ENCODE data around the gene AMDHD1.

Gene AMDHD1, protein sequence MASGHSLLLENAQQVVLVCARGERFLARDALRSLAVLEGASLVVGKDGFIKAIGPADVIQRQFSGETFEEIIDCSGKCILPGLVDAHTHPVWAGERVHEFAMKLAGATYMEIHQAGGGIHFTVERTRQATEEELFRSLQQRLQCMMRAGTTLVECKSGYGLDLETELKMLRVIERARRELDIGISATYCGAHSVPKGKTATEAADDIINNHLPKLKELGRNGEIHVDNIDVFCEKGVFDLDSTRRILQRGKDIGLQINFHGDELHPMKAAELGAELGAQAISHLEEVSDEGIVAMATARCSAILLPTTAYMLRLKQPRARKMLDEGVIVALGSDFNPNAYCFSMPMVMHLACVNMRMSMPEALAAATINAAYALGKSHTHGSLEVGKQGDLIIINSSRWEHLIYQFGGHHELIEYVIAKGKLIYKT

GRCh38 chr12:95943330-95943842 is at the start of gene AMDHD1:
AMDHD1 (plus strand) TSS chr12:95943331; CDS start chr12:95943399, 68 bp downstream.
- TF ChIP-seq CTCF (IDR thresholded peaks at IDR 0.05; ENCODE audit: unreplicated experiment in 3 of 3) = peak in 1 of 3 experiments; percentile 31
- Mint-ChIP-seq H3K27ac (peak within 1 kb of the TSS in 2 of 3 experiments; percentile 61 to 64), H3K36me3 (ENCODE audit: low read depth) (no peaks in the 10 kb centered on the region), H3K9me3 (no peaks in the 10 kb centered on the region), H3K4me3 (peak within 1 kb of the TSS; percentile 89 to 93 (median 92)), H3K4me1 (no peaks in the 10 kb centered on the region), H3K27me3 (ENCODE audit: low read depth) (peaks cover 23% of the 10 kb centered on the region)

DNA sequence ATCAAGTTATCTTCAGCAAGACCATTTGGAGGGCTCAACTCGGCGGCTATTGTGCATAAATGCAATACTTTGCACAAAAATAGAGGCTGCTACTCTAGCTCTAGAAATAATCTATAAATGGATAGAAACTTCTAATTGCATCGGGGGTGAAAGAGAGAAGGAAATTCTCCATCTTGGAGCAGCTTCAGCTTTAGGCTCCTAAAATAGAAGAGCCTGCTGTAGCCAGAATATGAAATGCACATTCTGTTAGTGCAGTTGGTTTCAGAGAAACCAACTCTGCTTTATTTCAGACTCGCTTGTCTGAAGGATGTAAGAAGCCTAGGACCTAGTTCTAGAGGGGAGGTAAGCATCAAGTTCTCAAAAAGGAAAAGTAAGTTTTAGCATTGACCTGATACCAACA is 46.3 kb upstream of the AMDHD1 start:
- Mint-ChIP-seq H3K4me3 (no peak overlapping the region), H3K36me3 (ENCODE audit: low read depth) (no peaks in the 10 kb centered on the region), H3K9me3 (no peaks in the 10 kb centered on the region)

GRCh38 chr12:95898081-95898480 is 45.0 kb upstream of the AMDHD1 start:
- H3K27me3 Mint-ChIP-seq (ENCODE audit: low read depth) = no peaks in the 10 kb centered on the region
- H3K4me3 Mint-ChIP-seq = no peak overlapping the region
- H3K36me3 Mint-ChIP-seq (ENCODE audit: low read depth) = no peaks in the 10 kb centered on the region
- H3K4me1 Mint-ChIP-seq = no peaks in the 10 kb centered on the region
- H3K9me3 Mint-ChIP-seq = no peaks in the 10 kb centered on the region
- H3K27ac Mint-ChIP-seq = no peak overlapping the region
- no peak for TF ChIP-seq CTCF (IDR thresholded peaks at IDR 0.05; ENCODE audit: unreplicated experiment in 3 of 3)

More for the DNA sequence above, 46.3 kb upstream of the AMDHD1 start:
- Mint-ChIP-seq H3K27ac (no peak overlapping the region), H3K27me3 (ENCODE audit: low read depth) (no peaks in the 10 kb centered on the region), H3K4me1 (no peaks in the 10 kb centered on the region)
- no peak for TF ChIP-seq CTCF (IDR thresholded peaks at IDR 0.05; ENCODE audit: unreplicated experiment in 3 of 3)

- H3K27me3 Mint-ChIP-seq (ENCODE audit: low read depth) = no peaks in the 10 kb centered on the region
- no peaks in the 10 kb centered on the region for H3K36me3 Mint-ChIP-seq (ENCODE audit: low read depth)
- H3K9me3 Mint-ChIP-seq = peaks cover 10% of the 10 kb centered on the region
- no peak overlapping the region for H3K27ac Mint-ChIP-seq
- no peaks in the 10 kb centered on the region for H3K4me1 Mint-ChIP-seq
- no peak overlapping the region for H3K4me3 Mint-ChIP-seq
- no peak for TF ChIP-seq CTCF (IDR thresholded peaks at IDR 0.05; ENCODE audit: unreplicated experiment in 3 of 3)
Observed at GRCh38 chr12:95908573-95908972, 34.6 kb upstream of the AMDHD1 start.

DNA sequence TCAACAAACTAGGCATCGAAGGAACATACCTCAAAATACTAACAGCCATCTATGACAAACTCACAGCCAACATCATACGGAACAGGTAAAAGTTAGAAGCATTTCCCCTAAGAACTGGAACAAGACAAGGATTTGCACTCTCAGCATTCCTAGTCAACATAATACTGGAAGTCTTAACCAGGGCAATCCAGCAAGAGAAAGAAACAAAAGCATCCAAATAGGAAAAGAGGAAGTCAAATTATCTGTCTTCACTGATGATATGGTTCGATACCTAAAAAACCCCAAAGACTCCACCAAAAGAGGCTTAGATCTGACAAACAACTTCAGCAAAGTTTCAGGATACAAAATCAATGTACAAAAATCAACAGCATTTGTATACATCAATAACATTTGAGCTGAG is 33.3 kb upstream of the AMDHD1 start:
- TF ChIP-seq CTCF (IDR thresholded peaks at IDR 0.05; ENCODE audit: unreplicated experiment in 3 of 3) = no peak
- no peak overlapping the region for H3K4me3 Mint-ChIP-seq

More for the DNA sequence above, 33.3 kb upstream of the AMDHD1 start:
- Mint-ChIP-seq H3K27me3 (ENCODE audit: low read depth) (no peaks in the 10 kb centered on the region), H3K36me3 (ENCODE audit: low read depth) (no peaks in the 10 kb centered on the region), H3K9me3 (peaks cover 8% of the 10 kb centered on the region), H3K27ac (no peak overlapping the region), H3K4me1 (no peaks in the 10 kb centered on the region)

Measured in nephron (organoid).